ENCODE data around the gene LILRA2.
"Not testable (repeated sequence)": the region's sequence is repeated elsewhere in the genome, so short reads cannot be mapped to it uniquely, and the experiment has no call there.

The LILRA2 gene

GRCh38 chr19:54620464-54620863 lies 46.9 kb downstream of the LILRA2 start:
- TF ChIP-seq POLR2AphosphoS5 (IDR thresholded peaks at IDR 0.05; ENCODE audit: low read depth) (no peak), SPI1 (IDR thresholded peaks at IDR 0.05; ENCODE audit: borderline replicate concordance, low read depth) (no peak), REST (IDR thresholded peaks at IDR 0.05; ENCODE audit: insufficient replicate concordance, low read depth) (no peak), CTCF (IDR thresholded peaks at IDR 0.05; ENCODE audit: insufficient read depth, low read length) (no peak), GABPA (IDR thresholded peaks at IDR 0.05; ENCODE audit: low read depth) (no peak)
- Histone ChIP-seq H3K27me3 (ENCODE audit: insufficient read depth, poor library complexity, severe bottlenecking) (peaks cover 2% of the 10 kb centered on the region), H3K4me3 (replicated peaks; ENCODE audit: insufficient read depth, low read length) (no peak overlapping the region), H3K27ac (replicated peaks) (no peak overlapping the region)
- DNase-seq (ENCODE audit: low read depth in 1 of 2, low spot score in 1 of 2): no peak

DNA sequence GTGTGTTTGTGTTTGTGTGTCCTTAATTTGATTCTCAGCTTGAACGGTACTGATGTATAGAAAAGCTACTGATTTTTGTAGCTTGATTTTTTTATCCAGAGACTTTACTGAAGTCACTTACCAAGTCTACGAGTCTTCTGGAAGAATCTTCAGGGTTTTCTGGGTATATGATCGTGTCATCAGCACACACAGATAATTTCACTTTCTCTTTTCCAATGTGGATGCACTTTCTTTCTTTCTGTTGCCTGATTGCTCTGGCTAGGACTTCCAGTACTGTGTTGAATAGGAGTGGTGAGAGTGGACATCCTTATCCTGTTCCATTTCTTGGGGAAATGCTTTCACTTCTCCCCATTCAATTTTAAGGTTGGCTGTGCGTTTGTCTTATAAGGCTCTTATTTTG lies 48.8 kb downstream of the LILRA2 start:
- Histone ChIP-seq H3K27ac (replicated peaks) (no peak overlapping the region), H3K4me3 (replicated peaks; ENCODE audit: insufficient read depth, low read length) (no peak overlapping the region), H3K27me3 (ENCODE audit: insufficient read depth, poor library complexity, severe bottlenecking) (peaks cover 2% of the 10 kb centered on the region)
- DNase-seq (ENCODE audit: low read depth in 1 of 2, low spot score in 1 of 2): no peak
- TF ChIP-seq CTCF (IDR thresholded peaks at IDR 0.05; ENCODE audit: insufficient read depth, low read length): no peak
- TF ChIP-seq GABPA (IDR thresholded peaks at IDR 0.05; ENCODE audit: low read depth): no peak
- TF ChIP-seq REST (IDR thresholded peaks at IDR 0.05; ENCODE audit: insufficient replicate concordance, low read depth): no peak
- TF ChIP-seq POLR2AphosphoS5 (IDR thresholded peaks at IDR 0.05; ENCODE audit: low read depth): no peak
- no peak for TF ChIP-seq SPI1 (IDR thresholded peaks at IDR 0.05; ENCODE audit: borderline replicate concordance, low read depth)

DNA sequence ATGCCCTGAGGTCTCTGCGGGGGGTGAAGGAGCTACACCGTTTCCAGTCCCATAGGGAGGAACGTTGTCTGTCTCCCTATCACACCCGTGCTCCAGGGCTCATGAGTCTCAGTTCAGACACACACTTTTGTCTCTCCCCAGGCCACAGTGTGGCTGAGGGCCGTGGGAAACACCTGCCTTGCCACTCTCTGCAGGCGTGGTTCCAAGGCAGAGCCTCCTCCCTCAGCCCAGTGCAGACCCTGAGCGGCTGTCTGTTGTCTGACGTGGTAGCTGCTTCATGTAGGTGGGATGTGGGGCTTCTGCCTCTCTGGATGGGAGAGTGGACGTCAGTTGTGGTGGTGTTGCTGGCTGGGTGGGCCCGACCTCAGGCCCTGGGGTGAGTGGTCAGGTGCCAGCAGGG lies 50.6 kb downstream of the LILRA2 start:
- H3K27me3 ChIP-seq (ENCODE audit: insufficient read depth, poor library complexity, severe bottlenecking); H3K4me3 ChIP-seq (replicated peaks; ENCODE audit: insufficient read depth, low read length): not testable (repeated sequence)

GRCh38 chr19:54624934-54625730 lies 51.5 kb downstream of the LILRA2 start:
- H3K27ac ChIP-seq (replicated peaks); H3K27me3 ChIP-seq (ENCODE audit: insufficient read depth, poor library complexity, severe bottlenecking); H3K4me3 ChIP-seq (replicated peaks; ENCODE audit: insufficient read depth, low read length); DNase-seq (ENCODE audit: low read depth in 1 of 2, low spot score in 1 of 2): not testable (repeated sequence)

More for the DNA sequence above, 50.6 kb downstream of the LILRA2 start:
- H3K27ac ChIP-seq (replicated peaks); DNase-seq (ENCODE audit: low read depth in 1 of 2, low spot score in 1 of 2): not testable (repeated sequence)

- no peak for DNase-seq (ENCODE audit: low read depth in 1 of 2, low spot score in 1 of 2)
- Histone ChIP-seq H3K27me3 (ENCODE audit: insufficient read depth, poor library complexity, severe bottlenecking) (no peaks in the 10 kb centered on the region), H3K4me3 (replicated peaks; ENCODE audit: insufficient read depth, low read length) (no peak overlapping the region), H3K27ac (replicated peaks) (no peak overlapping the region)
- TF ChIP-seq REST (IDR thresholded peaks at IDR 0.05; ENCODE audit: insufficient replicate concordance, low read depth) (no peak), POLR2AphosphoS5 (IDR thresholded peaks at IDR 0.05; ENCODE audit: low read depth) (no peak), CTCF (IDR thresholded peaks at IDR 0.05; ENCODE audit: insufficient read depth, low read length) (no peak), GABPA (IDR thresholded peaks at IDR 0.05; ENCODE audit: low read depth) (no peak)
Observed at GRCh38 chr19:54626757-54627156, 53.2 kb downstream of the LILRA2 start.

DNA sequence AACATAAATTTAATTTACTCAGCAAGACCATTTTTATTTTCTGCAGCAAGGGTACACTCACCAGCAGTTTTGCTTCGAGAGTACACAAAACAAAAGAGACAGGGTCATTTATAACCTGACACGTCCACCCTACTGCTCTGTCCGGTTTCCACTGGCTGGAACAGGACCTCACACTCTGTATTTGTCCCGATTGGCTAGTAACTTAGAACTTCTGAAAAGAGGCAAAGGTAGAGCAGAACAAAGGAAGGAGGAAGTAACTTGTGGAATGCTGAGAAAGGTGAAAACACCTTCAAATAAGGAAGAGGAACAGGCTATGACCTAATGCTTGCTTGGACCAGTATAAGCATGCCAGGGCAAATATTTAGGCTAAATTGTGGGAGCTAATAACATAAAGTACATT lies 54.3 kb downstream of the LILRA2 start:
- H3K27me3 ChIP-seq (ENCODE audit: insufficient read depth, poor library complexity, severe bottlenecking); H3K27ac ChIP-seq (replicated peaks); DNase-seq (ENCODE audit: low read depth in 1 of 2, low spot score in 1 of 2); H3K4me3 ChIP-seq (replicated peaks; ENCODE audit: insufficient read depth, low read length): not testable (repeated sequence)
